HCT116 (cell line): ENCODE measurements around the gene KCNIP4. TPM values are rescaled to one million over a fixed set of nuclear protein-coding genes. Genes with fewer than 3 reads are reported as not detected.

Experiments
- ATAC-seq: fragments of 200-7000 bp; cut with Tn5 transposase; 2 replicates; pipeline ENCODE4 v1.9.1; 2020; ENCODE audit warnings: mild to moderate bottlenecking, moderate library complexity
- BruUV-seq: library from RNA; stranded (reverse); fragments of 400-500 nt; replicated peaks from 2 replicates; lab custom pipeline; 2021; lab: Mats Ljungman, UMichigan
- CTCF ChIA-PET: fragments of 300-600 bp; sonication (Branson Sonifier 250); formaldehyde crosslinking; loops from one replicate; lab custom pipeline; 2021; ENCODE audit warnings: antibody characterized with exemption; lab: Charles Lee
- POLR2A ChIA-PET: fragments of 300-600, 350-600 bp; sonication (Branson Sonifier 250); formaldehyde crosslinking; loops from one replicate; lab custom pipeline; 2021; ENCODE audit warnings: antibody characterized with exemption; lab: Charles Lee
- RAD21 ChIA-PET, 2 experiments: fragments of 300-600 bp; sonication (Branson Sonifier 250); formaldehyde crosslinking; loops; one replicate each; lab custom pipeline; 2023; ENCODE audit warnings: low total read pairs in 2 of 2; ENCODE audit not compliant: uncharacterized antibody in 2 of 2, unreplicated experiment in 2 of 2, low non-redundant PET in 1 of 2; lab: Charles Lee
- DNase-seq: peaks from one replicate; pipeline ENCODE4 v3.0.0-alpha.2; 2010; ENCODE audit warnings: low read depth, low spot score
- H2AFZ ChIP-seq: fragments of 200-600 bp; shearing (Covaris generic), sonication (generic); 2 replicates; pipeline ENCODE4 v1.6.1; 2017; ENCODE audit warnings: low read depth, mixed run types, mixed read lengths, antibody characterized with exemption, low read length; ENCODE audit not compliant: poor library complexity, severe bottlenecking
- H3K27ac ChIP-seq: 2 replicates; pipeline ENCODE4 v1.5.1; 2012; ENCODE audit warnings: low read depth, low read length
- H3K27me3 ChIP-seq: fragments of 200-600 bp; sonication (generic); 2 replicates; pipeline ENCODE4 v1.6.1; 2016; ENCODE audit warnings: mixed run types, low read length, mixed read lengths; ENCODE audit not compliant: insufficient read depth
- H3K36me3 ChIP-seq, 2 experiments: fragments of 200-500 bp in 1 of 2; fragments of 200-600 bp in 1 of 2; sonication (Bioruptor generic) in 1 of 2; sonication (generic) in 1 of 2; 2 replicates each; pipeline versions ENCODE4 v1.5.1 to v1.6.1; 2014 to 2016; ENCODE audit warnings: low read length in 2 of 2, inconsistent platforms in 1 of 2, mixed read lengths in 1 of 2, mixed run types in 1 of 2; ENCODE audit not compliant: insufficient read depth in 2 of 2, control insufficient read depth in 1 of 2
- H3K4me1 ChIP-seq, 2 experiments: fragments of 200-600 bp in 1 of 2; sonication (generic) in 1 of 2; 2 replicates each; pipeline versions ENCODE4 v1.5.1 to v1.6.1; 2012 to 2017; ENCODE audit warnings: low read length in 2 of 2, inconsistent platforms in 1 of 2, mild to moderate bottlenecking in 1 of 2, mixed read lengths in 1 of 2, mixed run types in 1 of 2, moderate library complexity in 1 of 2; ENCODE audit not compliant: insufficient read depth in 2 of 2, control insufficient read depth in 1 of 2
- H3K4me2 ChIP-seq: fragments of 200-600 bp; sonication (generic); 2 replicates; pipeline ENCODE4 v1.6.1; 2017; ENCODE audit warnings: mixed run types, low read length, mixed read lengths
- H3K4me3 ChIP-seq, 2 experiments: fragments of 200-600 bp in 1 of 2; sonication (generic) in 1 of 2; replicated peaks in 1 of 2; 2 replicates each; pipeline ENCODE4 v1.5.1; 2011 to 2016; ENCODE audit warnings: low read length in 2 of 2, control low read depth in 1 of 2, low read depth in 1 of 2, mild to moderate bottlenecking in 1 of 2, mixed read lengths in 1 of 2, mixed run types in 1 of 2
- H3K79me2 ChIP-seq: fragments of 200-600 bp; sonication (generic); 2 replicates; pipeline ENCODE4 v1.6.1; 2017; ENCODE audit warnings: mild to moderate bottlenecking, mixed run types, low read length, moderate library complexity, mixed read lengths; ENCODE audit not compliant: insufficient read depth
- H3K9ac ChIP-seq: fragments of 200-600 bp; sonication (generic); 2 replicates; pipeline ENCODE4 v1.6.1; 2016; ENCODE audit warnings: low read length, mixed read lengths
- H3K9me2 ChIP-seq: fragments of 200-600 bp; sonication (generic), shearing (Covaris generic); 2 replicates; pipeline ENCODE4 v1.6.1; 2017; ENCODE audit warnings: mixed run types, mild to moderate bottlenecking, moderate library complexity; ENCODE audit not compliant: insufficient read depth
- H3K9me3 ChIP-seq, 2 experiments: fragments of 200-500 bp in 1 of 2; fragments of 200-600 bp in 1 of 2; sonication (Bioruptor generic) in 1 of 2; sonication (generic) in 1 of 2; 2 replicates each; pipeline ENCODE4 v1.6.1; 2014 to 2017; ENCODE audit warnings: low read length in 2 of 2, mixed read lengths in 2 of 2, inconsistent platforms in 1 of 2, low read depth in 1 of 2, mild to moderate bottlenecking in 1 of 2, mixed run types in 1 of 2, moderate library complexity in 1 of 2; ENCODE audit not compliant: control insufficient read depth in 1 of 2, insufficient read depth in 1 of 2
- H4K20me1 ChIP-seq: fragments of 200-600 bp; sonication (generic), shearing (Covaris generic); 2 replicates; pipeline ENCODE4 v1.6.1; 2017; ENCODE audit warnings: mixed run types, mild to moderate bottlenecking, moderate library complexity; ENCODE audit not compliant: insufficient read depth
- CBX3 ChIP-seq: IDR thresholded peaks from 2 replicates; pipeline ENCODE4 v1.6.1; 2012; ENCODE audit warnings: low read depth
- EZH2 ChIP-seq: fragments of 200-600 bp; sonication (generic); IDR thresholded peaks from 2 replicates; pipeline ENCODE4 v1.6.1; 2017; ENCODE audit warnings: antibody characterized with exemption, mixed run types
- EZH2phosphoT487 ChIP-seq: fragments of 200-600 bp; IDR thresholded peaks from 2 replicates; pipeline ENCODE4 v1.6.1; 2018; ENCODE audit warnings: antibody characterized with exemption, borderline replicate concordance
- FOSL1 ChIP-seq: IDR thresholded peaks from 2 replicates; pipeline ENCODE4 v1.6.1; 2012; ENCODE audit warnings: low read depth
- RAD21 ChIP-seq: IDR thresholded peaks from 2 replicates; pipeline ENCODE4 v1.6.1; 2012; ENCODE audit warnings: low read depth, mild to moderate bottlenecking
- SIN3A ChIP-seq: IDR thresholded peaks from 2 replicates; pipeline ENCODE4 v1.6.1; 2012; ENCODE audit warnings: low read depth
- SRF ChIP-seq: IDR thresholded peaks from 2 replicates; pipeline ENCODE4 v1.6.1; 2012; ENCODE audit warnings: low read depth
- YY1 ChIP-seq: IDR thresholded peaks from 2 replicates; pipeline ENCODE4 v1.6.1; 2011; ENCODE audit warnings: low read length, low read depth, moderate library complexity, mild to moderate bottlenecking; ENCODE audit not compliant: insufficient replicate concordance; ENCODE audit errors: extremely low read depth
- ZFX ChIP-seq: fragments of 450-650 bp; IDR thresholded peaks from 2 replicates; pipeline ENCODE4 v1.6.1; 2017
- intact Hi-C: fragments of 100-400 bp; cut with micrococcal nuclease; formaldehyde crosslinking; loops from 2 replicates; pipeline ENCODE4 v1.10.0; 2022
- total RNA-seq: library from RNA; stranded (reverse); gene quantifications from one replicate; pipeline ENCODE4 v1.2.1, GENCODE V29; 2021; ENCODE audit not compliant: unreplicated experiment
- TF ChIP-seq, protein P1 (sequence below): IDR thresholded peaks from 2 replicates; pipeline ENCODE4 v1.6.1; 2012
- TF ChIP-seq, protein P2 (sequence below): IDR thresholded peaks from 2 replicates; pipeline ENCODE4 v1.6.1; 2011; ENCODE audit warnings: mild to moderate bottlenecking, low read length, moderate library complexity; ENCODE audit not compliant: insufficient replicate concordance; ENCODE audit errors: extremely low read depth

The KCNIP4 gene
- total RNA-seq, 1 experiment from 2014 or later = not detected

DNA sequence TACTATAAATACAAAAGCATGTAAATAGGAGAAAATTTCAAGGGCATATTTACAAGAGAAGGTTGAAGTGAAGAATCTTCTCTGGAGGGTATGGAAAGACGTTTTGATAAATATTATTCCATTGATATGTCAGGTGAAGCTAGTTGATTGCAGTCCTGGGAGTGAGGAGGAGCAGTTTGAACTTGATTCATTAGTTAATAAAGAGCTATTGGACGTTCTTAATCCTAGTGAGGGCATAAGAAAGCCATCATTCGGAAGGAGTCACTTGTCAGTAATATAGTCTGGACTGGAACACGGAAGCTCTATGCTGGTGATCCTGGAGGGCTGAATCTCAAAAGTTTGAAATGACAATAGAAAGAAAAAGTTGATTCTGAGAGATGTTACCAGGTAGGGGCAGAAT, 793.2 kb downstream of the KCNIP4 start:
- no peak overlapping the region for H3K4me2 ChIP-seq
- CTCF ChIA-PET = no interaction called here
- TF ChIP-seq SIN3A = no peak
- TF ChIP-seq RAD21 = no peak
- no peak for TF ChIP-seq YY1
- peaks cover 0 to 3% of the 10 kb centered on the region in 2 experiments; a peak in 1 of 4 replicates for H3K9me3 ChIP-seq
- H3K79me2 ChIP-seq = no peaks in the 10 kb centered on the region
- intact Hi-C loops = no loop called here
- POLR2A ChIA-PET = no interaction called here
- H3K27me3 ChIP-seq = no peaks in the 10 kb centered on the region
- RAD21 ChIA-PET = no interaction called here
- H3K4me1 ChIP-seq = no peaks in the 10 kb centered on the region
- DNase-seq = no peak
- H3K27ac ChIP-seq = no peak overlapping the region
- no peak overlapping the region for H3K4me3 ChIP-seq
- H4K20me1 ChIP-seq = no peaks in the 10 kb centered on the region
- H3K9ac ChIP-seq = no peak overlapping the region
- H3K9me2 ChIP-seq = no peaks in the 10 kb centered on the region
- ATAC-seq = no peak
- H3K36me3 ChIP-seq = no peaks in the 10 kb centered on the region
- BruUV-seq = no TSS peak
- no peak overlapping the region for H2AFZ ChIP-seq

DNA sequence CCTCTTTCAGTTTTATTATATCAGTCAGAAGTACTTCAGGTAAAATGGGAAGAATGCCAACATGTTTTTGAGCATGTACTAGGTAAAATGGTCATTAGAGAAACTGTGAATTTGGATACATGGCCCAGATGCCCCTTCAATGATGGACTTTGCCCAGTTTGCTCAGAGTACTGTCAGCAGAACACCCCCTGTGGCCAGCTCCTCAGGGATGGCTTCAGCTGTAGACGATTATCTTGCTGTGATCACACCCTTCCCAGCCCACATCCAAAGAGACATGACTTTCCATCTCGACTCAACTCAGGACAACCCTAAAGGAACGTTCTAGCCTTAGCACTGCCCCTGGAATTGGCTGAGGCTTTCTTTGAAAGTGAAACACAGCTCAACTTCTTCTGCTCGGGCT, 809.2 kb downstream of the KCNIP4 start:
- Histone ChIP-seq H3K27me3 (no peaks in the 10 kb centered on the region), H3K4me2 (no peak overlapping the region), H3K9me2 (no peaks in the 10 kb centered on the region), H3K79me2 (no peaks in the 10 kb centered on the region), H3K4me1 (no peaks in the 10 kb centered on the region), H3K27ac (no peak overlapping the region), H2AFZ (no peak overlapping the region), H4K20me1 (no peaks in the 10 kb centered on the region), H3K4me3 (no peak overlapping the region), H3K36me3 (no peaks in the 10 kb centered on the region), H3K9me3 (peaks cover 0 to 3% of the 10 kb centered on the region in 2 experiments; a peak in 2 of 4 replicates), H3K9ac (no peak overlapping the region)
- CTCF ChIA-PET = no interaction called here
- POLR2A ChIA-PET = no interaction called here
- TF ChIP-seq CBX3 (no peak), FOSL1 (no peak), SRF (no peak), EZH2phosphoT487 (no peak), ZFX (no peak), YY1 (no peak), EZH2 (no peak)
- TF ChIP-seq, protein P1, sequence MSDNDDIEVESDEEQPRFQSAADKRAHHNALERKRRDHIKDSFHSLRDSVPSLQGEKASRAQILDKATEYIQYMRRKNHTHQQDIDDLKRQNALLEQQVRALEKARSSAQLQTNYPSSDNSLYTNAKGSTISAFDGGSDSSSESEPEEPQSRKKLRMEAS = no peak
- TF ChIP-seq, protein P2, sequence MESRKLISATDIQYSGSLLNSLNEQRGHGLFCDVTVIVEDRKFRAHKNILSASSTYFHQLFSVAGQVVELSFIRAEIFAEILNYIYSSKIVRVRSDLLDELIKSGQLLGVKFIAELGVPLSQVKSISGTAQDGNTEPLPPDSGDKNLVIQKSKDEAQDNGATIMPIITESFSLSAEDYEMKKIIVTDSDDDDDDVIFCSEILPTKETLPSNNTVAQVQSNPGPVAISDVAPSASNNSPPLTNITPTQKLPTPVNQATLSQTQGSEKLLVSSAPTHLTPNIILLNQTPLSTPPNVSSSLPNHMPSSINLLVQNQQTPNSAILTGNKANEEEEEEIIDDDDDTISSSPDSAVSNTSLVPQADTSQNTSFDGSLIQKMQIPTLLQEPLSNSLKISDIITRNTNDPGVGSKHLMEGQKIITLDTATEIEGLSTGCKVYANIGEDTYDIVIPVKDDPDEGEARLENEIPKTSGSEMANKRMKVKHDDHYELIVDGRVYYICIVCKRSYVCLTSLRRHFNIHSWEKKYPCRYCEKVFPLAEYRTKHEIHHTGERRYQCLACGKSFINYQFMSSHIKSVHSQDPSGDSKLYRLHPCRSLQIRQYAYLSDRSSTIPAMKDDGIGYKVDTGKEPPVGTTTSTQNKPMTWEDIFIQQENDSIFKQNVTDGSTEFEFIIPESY = no peak
- RAD21 ChIA-PET = no interaction called here
- BruUV-seq = no TSS peak
- DNase-seq = no peak
- ATAC-seq = no peak
- intact Hi-C loops = loop anchor here (10.0 kb wide), 1 partner anchor 365 kb away; no protein-coding TSS in a partner anchor
